HG03378 (cell line): Measurements from ENCODE around the gene SH3GL3.

Experiments used
- ATAC-seq: cut with Tn5 transposase; IDR thresholded peaks from one replicate; pipeline ENCODE4 v1.9.1; 2021; ENCODE audit warnings: mild to moderate bottlenecking, moderate library complexity; ENCODE audit not compliant: unreplicated experiment

Gene SH3GL3

GRCh38 chr15:83462026-83462425 is 14.9 kb downstream of the SH3GL3 start:
- no peak for ATAC-seq

GRCh38 chr15:83462953-83463433 is 15.9 kb downstream of the SH3GL3 start:
- ATAC-seq = no peak

- ATAC-seq = no peak
These were observed 23.7 kb downstream of the SH3GL3 start for GRCh38 chr15:83470887-83471286.

GRCh38 chr15:83471307-83471866 is 24.2 kb downstream of the SH3GL3 start:
- no peak for ATAC-seq

- no peak for ATAC-seq
These were observed 25.0 kb downstream of the SH3GL3 start for GRCh38 chr15:83472151-83472550.

- no peak for ATAC-seq
These were observed 25.7 kb downstream of the SH3GL3 start for GRCh38 chr15:83472797-83473196.

GRCh38 chr15:83474578-83474977 is 27.4 kb downstream of the SH3GL3 start:
- ATAC-seq = no peak

GRCh38 chr15:83475551-83475950 is 28.4 kb downstream of the SH3GL3 start:
- no peak for ATAC-seq

GRCh38 chr15:83476066-83476465 is 28.9 kb downstream of the SH3GL3 start:
- no peak for ATAC-seq

- no peak for ATAC-seq
These were observed 29.6 kb downstream of the SH3GL3 start for GRCh38 chr15:83476708-83477107.

GRCh38 chr15:83477172-83477807 is 30.1 kb downstream of the SH3GL3 start:
- no peak for ATAC-seq

- no peak for ATAC-seq
These were observed 30.8 kb downstream of the SH3GL3 start for GRCh38 chr15:83477808-83478537.

GRCh38 chr15:83483612-83484011 is 36.5 kb downstream of the SH3GL3 start:
- no peak for ATAC-seq

- ATAC-seq = no peak
These were observed 37.5 kb downstream of the SH3GL3 start for GRCh38 chr15:83484636-83485035.

GRCh38 chr15:83486363-83486762 is 39.2 kb downstream of the SH3GL3 start:
- ATAC-seq = no peak

GRCh38 chr15:83487519-83487918 is 40.4 kb downstream of the SH3GL3 start:
- ATAC-seq = no peak

GRCh38 chr15:83489690-83490089 is 42.5 kb downstream of the SH3GL3 start:
- no peak for ATAC-seq

- ATAC-seq = no peak
These were observed 44.3 kb downstream of the SH3GL3 start for GRCh38 chr15:83491486-83491885.

- ATAC-seq = no peak
These were observed 49.6 kb downstream of the SH3GL3 start for GRCh38 chr15:83496766-83497165.

- ATAC-seq = no peak
These were observed 51.2 kb downstream of the SH3GL3 start for GRCh38 chr15:83498374-83498773.

- ATAC-seq = no peak
These were observed 51.7 kb downstream of the SH3GL3 start for GRCh38 chr15:83498801-83499200.

- ATAC-seq = no peak
These were observed 52.3 kb downstream of the SH3GL3 start for GRCh38 chr15:83499476-83499875.
